NCI-H524 (cell line): ENCODE measurements around the gene TMTC1.
"Not testable (repeated sequence)": the region's sequence is repeated elsewhere in the genome, so short reads cannot be mapped to it uniquely, and the experiment has no call there.

Experiments used
- DNase-seq, 2 experiments: peaks; one replicate each; lab custom pipeline; 2025; lab: John Stamatoyannopoulos, UW

Gene TMTC1

DNA sequence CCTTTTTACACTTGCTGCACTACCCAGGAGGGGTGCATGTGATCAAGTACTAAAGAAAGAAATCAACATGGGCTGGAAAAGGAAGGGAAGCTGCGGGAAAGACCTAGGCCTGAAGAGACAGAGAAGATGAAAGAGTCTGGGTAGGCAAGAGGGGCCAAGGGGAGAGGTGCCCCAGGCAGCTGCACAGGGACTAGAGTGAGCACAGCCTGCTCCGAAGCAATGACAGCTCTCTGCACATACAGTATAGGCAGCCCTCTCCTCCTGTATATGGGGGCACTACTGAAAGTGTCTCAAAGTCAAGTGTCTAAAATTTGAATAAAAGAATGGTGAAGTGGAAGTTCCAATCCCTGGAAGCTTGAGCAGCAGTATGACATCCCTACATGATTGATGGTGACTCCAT, 112.0 kb downstream of the TMTC1 start:
- DNase-seq, result no peak

DNA sequence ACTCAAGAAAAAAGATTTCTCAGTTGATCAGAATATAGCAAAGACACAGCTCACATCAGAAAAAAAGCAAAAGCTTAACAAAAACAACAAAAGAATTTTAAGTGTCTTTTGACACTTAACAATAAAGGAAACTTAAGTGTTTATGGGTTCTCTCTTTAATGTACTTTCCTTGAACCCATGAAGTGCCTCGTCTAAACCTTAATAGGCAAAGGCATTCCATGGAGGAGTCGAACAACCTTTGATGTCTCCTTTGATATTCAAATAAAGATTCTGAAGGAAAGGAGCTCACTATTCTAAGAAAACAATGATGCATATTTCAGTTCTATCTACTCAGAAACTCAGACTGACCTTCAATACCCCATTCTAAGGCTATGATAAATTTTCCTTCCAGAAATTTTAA, 116.7 kb downstream of the TMTC1 start:
- DNase-seq, result no peak

DNA sequence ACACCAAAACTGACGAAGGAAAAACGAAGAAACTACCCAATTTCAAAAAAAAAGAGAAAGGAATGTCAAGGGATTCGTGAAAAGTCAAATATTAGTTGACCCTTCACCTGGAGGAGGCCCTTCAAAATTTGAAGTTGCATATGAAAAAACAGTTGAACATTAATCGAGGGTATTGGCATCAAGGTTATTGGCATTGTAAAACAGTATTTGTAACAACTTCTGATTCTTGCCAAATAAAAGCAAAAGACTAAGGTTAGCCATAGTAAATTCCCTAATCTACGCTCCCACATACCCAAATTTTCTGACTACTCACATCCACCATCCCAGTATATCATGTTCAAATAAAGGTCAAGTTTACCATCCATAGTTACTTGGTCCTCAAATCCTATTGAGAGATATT, 118.6 kb downstream of the TMTC1 start:
- DNase-seq, result no peak

DNA sequence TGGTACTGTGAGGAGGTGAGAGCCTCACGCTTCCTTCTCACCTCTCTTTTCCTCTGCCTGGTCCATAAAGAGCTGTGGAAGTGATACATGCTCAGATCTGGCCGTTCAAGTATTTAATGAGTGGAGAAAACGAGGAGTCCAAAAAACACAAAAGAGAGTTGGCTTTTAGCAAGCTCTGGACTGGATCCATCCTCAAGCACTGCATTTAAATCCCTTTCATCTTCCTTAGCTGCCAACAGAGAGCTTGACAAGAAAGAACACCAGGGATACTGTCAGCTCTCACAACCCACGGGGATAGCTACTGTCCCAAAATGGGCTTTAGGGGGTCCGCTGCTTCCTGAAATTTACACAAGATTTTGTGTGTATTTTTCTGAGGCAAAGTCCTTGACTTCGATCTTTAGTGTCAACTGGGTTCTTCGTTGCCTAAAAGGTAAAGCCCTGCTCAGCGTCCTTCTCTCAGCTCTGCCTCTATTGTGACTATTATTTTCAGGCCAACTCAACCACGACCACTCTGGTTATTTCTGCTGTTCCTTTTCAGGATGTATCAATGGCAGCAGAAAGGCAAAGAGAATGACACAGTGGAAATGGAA, 120.9 kb downstream of the TMTC1 start:
- DNase-seq, result no peak

DNA sequence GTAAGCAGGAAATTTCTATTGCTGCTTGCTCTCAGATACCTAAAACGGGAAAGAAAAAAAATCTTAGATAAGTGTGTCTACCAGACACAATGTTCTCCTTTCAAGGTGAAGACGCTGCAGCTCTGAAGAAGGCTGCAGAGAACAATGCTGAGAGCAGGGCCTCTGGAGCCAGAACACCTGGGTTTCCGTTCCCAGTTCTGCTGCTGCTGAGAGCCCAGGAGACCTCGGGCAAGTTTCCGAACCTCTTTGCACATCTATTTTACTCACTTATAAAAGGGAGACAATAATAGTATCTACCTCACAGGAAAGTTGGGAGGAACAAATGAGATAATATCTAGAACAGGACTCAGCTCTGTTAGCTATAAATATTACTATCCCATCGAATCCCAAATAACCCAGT, 122.9 kb downstream of the TMTC1 start:
- no peak for DNase-seq

DNA sequence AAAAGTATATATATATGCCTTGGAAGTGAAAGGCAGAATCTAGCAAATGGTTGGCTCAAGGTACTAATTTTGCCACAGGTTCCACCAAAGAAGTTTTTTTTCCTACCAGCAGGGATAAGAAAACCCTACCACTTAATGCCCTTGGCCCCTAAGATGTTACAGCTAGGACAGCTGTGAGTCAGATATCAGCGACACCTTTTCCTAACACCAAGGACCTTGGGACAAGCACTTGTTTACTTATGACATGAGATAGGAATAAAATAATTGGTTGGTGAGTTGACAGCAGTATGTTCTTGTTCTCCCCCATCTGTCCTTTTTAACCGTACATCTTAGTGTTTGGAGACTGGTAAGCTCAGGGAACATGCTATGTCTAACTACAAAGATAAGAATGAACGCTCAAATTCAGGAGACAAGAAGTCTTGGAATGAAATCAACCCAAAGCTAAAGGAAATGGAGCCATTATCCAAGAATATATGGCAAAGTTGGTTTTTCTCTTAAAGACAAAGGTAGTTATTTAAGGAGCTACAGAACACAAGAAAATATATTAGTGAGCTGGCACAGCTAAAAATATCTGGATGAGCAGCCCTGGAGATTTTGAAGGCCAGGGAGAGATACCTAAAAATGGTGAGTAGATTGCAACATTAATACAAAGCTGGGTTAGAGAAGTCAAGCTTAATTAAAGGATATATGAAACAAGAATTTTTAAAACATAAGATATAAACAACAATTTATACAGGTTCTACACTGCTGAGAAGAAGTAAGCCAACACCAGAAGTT, 126.8 kb downstream of the TMTC1 start:
- peak in 1 of 2 experiments; percentile 45 for DNase-seq

DNA sequence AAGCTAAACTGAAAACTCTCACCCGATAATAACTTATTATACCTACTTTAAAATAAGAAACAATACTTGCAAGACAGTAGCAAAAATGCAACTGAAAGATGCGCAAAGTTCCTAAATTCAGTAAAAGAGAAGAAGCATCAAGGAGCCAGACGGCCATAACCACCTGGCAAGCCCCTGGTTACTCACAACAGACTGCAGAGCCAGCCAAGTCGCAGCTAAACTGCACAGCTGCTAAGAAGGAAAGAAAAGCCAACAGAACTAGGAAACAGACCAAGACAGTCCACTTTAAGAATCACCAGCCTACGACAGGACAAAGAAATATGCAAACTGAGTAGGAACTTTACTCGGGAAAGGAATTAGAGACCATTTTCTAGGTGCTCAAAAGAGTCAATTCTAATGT, 127.9 kb downstream of the TMTC1 start:
- DNase-seq, result peak in 1 of 2 experiments; percentile 43

DNA sequence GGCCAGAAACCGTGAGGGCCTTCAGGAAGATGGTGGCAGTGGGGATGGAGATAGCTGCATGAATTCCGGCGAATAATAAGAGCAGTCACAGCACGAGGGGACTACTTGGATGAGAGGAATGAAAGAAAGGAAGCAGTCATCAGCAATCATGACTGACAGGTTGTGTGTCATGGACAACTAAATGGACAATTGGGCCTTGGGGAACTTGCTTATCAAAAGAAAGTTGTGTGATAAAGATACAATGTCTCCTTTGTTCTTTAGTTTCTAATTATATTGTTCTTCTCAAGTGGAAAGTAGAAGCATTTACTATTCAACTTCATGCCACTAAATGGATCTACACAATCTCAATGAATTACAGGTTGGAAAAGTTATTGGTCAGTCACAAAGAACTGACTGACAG, 130.5 kb downstream of the TMTC1 start:
- DNase-seq, result no peak

DNA sequence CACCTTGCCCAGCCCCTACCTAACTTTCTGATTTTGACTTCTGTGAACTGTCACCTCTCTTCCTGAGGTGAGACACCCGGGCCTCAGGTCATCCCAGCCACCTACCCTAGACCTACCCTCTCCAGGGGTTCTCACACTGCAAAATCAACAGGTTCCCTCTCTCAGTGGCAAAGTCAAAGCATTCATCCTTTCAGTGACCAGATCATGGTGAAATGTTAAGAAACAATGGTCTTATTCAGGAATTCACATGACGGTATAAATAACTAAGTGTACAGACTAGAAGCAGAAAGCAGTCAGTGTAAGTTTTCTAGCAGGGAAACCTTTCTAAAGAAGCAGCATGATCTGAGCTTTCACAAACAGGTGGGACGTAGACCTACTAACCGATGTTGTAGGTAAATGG, 133.4 kb downstream of the TMTC1 start:
- DNase-seq, result no peak

DNA sequence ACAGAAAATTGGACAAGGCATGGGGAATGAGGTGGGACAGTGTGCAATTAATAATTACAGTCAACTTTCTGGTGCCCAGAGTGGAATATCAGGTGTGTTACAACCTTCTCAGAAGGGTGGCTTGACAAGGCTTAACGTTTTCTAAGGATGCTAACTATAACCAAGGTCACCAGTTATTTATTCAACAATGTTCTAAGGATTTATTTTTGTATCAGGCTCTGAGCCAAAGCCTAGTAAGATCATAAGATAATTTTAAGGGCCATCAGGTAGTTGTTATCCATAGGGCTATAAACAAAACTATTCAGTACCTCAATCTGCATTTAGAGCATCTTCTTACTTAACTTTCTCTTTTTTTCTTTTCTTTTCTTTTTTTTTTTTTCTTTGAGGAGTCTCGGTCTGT, 134.0 kb downstream of the TMTC1 start:
- DNase-seq, result no peak

DNA sequence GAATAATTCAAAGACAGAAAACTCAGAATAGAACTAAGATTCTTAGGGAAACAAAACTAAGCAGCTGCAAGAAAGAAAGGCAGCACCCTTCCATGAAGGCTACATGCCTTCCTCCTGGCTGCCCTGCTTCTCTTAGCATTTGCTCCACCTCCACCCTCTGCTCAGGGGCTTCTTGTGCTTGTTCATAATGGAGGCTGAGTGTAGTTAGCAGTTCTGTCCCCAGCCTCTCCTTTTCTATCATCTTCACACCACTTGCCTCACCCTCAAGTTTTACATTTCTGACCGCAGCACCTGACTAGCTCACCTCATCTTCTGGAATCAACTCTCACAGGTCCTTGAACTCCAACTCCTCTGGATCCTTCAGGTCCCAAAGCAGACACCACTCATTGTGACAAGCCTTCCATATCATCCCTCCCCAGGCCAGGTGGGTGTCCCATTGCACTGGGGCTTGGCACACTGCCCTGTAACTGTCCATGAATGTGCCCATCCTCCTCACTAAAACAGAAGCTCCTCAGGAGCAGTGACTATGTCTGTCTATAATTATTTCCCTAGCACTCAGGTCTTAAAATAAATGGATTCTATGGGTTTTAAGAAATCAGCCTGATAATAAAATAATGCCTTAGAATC, 139.1 kb downstream of the TMTC1 start:
- no peak for DNase-seq

DNA sequence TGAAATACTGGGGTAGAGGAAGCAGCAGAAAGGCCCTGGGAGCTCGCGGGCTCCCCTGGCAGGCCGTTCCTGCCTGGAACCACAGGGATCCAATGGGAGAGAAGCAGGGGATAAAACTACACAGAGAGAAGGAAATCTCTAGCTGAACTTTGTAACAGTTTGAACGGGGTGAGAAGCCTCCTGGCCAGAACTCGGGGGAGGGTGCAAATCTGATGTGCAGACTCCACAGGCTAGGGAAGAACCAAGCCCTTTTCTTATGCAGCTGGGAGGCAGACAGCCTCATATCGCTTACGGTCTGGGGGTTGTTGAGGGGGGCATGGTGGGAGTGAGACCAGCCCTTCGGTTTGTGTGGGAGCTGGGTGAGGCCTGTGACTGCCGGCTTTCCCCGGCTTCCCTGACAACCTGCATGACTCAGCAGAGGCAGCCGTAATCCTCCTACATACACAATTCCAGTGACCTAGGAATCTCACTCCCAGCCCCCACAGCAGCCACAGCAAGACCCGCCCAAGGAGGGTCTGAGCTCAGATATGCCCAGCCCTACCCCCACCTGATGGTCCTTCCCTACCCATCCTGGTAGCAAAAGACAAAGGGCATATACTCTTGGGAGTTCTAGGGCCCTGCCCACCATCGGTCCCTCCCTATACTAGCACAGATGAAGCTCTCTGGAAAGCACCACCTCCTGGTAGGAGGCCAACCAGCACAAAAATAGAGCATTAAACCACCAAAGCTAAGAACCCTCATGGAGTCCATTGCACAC, 143.0 kb downstream of the TMTC1 start:
- DNase-seq, result no peak

DNA sequence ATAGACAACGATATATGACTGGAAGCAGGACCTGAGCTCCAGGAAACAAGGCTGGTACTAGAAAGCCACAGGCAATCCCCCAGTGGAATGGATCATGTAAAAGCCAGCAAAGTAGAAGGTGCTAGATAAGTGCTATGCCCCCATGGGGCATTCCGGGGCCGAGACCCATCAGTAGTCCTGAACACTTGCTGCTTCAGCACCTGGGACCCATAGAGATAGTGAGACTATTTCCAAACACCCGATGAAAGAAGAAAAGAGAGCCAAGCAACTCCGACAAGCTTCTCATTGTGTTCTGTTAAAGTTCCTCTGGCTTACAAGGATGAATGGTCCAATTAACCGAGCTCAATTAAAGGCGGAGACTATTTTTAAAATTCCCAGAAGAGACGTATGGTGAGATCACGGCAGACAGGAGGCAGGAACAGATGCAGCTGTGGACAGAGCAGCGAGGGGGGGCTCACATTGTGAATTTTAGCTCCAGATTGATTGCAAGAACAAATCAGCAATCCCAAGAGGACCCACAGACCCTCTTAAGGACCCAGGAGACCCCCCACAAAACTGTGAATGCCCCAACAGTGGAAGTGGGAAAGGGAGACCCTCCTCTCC, 143.7 kb downstream of the TMTC1 start:
- no peak for DNase-seq

DNA sequence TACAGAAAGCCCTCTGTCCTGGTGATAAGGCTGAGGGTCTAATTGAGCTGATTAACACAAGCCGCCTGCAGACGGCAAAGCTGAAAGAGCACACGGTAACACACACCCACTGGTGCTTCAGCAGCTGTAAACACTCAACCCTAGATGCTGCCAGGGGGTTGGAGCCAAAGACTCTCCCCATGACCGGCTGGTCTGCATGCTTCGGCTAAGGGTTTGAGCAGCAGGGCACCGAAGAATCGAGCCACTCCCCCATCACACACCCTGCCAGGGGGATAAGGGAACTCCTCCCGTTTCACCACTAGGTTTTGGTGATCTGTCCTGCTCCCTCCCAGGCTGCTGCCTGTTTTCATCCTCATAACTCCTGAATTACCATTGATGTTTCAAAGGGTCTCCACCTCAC, 145.2 kb downstream of the TMTC1 start:
- no peak for DNase-seq

DNA sequence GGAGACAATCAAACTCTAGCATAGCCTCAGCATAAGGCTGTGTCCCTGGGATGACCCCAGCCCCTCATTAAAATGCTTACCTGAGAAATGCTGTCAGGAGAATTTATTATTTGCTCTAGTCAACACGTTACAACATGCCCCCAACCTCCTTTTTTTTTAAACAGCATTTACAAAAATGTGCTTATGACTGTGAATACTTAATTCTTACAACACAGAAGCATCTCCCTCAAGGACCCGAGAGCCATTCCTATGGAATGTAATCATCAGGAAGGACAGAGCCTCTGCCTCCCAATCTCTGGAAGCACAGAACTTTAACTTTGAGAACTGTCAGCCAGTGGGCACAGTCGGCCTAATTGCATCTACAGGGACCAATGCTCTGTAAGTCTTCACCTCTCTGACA, 149.7 kb downstream of the TMTC1 start:
- no peak for DNase-seq

DNA sequence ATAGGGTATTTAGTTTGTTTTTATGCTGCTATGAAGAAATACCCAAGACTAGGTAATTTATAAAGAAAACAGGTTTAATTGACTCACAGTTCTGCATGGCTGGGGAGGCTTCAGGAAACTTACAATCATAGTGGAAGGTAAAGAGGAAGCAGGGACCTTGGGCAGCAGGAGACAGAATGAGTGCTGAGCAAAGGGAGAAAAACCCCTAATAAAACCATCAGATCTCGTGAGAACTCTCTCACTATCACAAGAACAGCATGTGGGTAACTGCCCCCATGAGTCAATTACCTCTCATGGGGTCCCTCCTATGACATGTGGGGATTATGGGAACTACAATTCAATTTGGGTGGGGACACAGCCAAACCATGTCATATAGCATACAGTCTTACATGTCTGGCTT, 153.6 kb downstream of the TMTC1 start:
- DNase-seq, result not testable (repeated sequence)

DNA sequence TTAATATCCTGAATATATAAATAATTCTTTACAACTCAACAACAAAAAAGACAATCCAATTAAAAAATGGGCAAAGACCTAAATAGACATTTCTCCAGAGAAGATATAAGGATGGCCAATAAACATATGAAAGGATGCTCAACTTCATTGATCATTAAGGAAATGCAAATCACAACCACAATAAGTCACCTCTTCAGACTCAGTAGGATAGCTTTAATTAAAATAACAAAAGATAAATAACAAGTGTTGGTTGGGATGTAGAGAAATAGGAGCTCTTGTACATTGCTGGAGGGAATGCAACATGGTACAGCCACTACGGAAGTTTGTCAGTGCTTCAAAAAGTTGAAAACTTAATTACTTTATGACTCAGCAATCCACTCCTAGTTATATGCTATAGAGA, 156.5 kb downstream of the TMTC1 start:
- DNase-seq, result no peak

DNA sequence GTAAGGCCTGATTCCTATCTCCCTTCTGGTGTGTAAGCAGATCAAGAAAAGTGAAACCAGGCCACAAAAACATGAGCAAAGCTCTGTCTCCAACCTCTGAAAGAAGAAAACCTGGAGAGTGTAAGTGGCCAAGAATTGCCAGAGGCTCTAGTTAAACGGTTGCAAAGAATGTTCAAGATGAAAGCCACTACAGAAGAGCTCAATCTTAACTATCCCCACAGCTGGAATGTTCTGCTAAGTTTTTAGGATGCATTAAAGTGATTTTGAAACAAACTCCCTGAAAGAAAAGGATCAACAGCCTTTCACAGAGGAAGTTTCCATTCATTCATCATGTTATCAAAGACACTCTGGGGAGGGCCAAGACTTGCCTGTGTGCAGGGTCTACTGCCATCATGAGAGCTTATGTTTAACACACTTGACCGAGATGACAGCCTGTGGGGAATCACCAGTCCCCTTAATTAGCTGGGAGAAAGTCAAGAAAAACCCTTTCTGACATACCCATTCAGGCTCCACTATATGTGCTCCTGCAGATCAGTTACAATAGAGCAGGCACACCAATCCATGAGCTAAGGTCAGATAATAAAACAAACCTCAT, 158.3 kb downstream of the TMTC1 start:
- no peak for DNase-seq

DNA sequence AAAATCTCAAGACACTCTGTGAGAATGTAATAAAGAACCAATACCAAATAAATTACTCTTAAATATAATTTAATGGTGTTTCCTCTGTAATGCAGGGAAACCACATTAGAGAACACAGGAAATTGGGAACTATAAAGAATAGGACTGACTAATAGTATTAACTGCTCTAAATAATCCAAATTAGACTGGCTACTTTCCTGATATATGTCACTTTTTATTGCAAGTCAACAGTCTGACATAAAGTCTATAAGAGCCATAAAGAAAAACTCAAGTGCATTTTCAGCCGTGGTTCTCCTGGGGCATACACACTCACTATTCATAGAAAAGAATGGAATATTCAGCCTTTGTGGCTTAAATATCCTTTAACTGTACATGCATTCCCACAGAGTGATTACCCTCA, 161.5 kb downstream of the TMTC1 start:
- no peak for DNase-seq

DNA sequence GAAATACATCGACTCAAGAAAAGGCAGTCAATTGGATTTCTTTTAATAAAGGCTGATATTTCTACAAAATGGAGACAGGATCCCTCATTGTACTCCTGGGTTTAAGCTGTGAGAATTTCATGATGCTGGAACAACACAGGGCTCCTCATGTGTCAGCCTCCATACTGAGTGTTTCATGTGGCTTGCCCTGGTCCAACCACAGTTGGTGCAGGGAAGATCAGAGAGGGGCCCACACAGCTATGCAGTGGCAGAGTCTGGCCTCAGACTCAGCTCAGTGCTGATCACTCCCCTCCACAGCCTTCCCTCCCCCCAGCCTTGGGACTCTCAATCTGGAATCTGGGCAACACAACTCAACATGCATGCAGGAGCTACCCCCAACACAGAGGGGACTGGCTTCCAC, 163.7 kb downstream of the TMTC1 start:
- no peak for DNase-seq

DNA sequence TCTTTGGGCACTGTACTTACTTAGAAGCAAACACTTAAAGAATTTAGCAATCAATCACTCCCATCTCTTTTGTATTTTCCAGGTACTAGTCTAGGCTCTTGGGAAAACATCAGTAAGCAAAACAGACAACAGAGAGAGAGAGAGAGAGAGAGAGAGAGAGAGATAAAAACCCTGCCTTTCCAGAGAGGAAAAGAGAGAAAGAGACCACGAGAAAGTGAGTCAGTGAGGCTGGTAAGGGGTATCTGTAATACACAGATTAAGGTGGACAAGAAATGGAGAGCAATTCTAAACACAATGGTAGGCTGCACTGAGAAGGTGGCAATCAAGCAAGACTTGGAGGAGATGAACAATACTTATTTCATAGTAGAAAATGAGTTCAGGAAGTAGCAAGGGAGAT, 166.3 kb downstream of the TMTC1 start:
- DNase-seq, result no peak
